NT2/D1 (cell line): Measurements from ENCODE around the gene BPTF.
"Not testable (repeated sequence)": the region's sequence is repeated elsewhere in the genome, so short reads cannot be mapped to it uniquely, and the experiment has no call there.

Experiments
- DNase-seq: peaks from one replicate; pipeline ENCODE4 v3.0.0-alpha.2; 2011; ENCODE audit warnings: low read depth, low spot score
- H3K27me3 ChIP-seq: 2 replicates; pipeline ENCODE4 v1.6.0; 2011; ENCODE audit warnings: mild to moderate bottlenecking; ENCODE audit not compliant: insufficient read length, insufficient read depth
- H3K36me3 ChIP-seq: 2 replicates; pipeline ENCODE4 v1.6.1; 2011; ENCODE audit warnings: mild to moderate bottlenecking, low read length, mixed read lengths; ENCODE audit not compliant: insufficient read depth, insufficient read length
- H3K4me1 ChIP-seq: 2 replicates; pipeline ENCODE4 v1.5.1; 2011; ENCODE audit not compliant: insufficient read depth, insufficient read length
- H3K4me3 ChIP-seq: 2 replicates; pipeline ENCODE4 v1.5.1; 2011; ENCODE audit warnings: low read depth; ENCODE audit not compliant: insufficient read length
- H3K9ac ChIP-seq: 2 replicates; pipeline ENCODE4 v1.6.0; 2011; ENCODE audit warnings: low read depth; ENCODE audit not compliant: insufficient read length
- H3K9me3 ChIP-seq: 2 replicates; pipeline ENCODE4 v1.5.1; 2011; ENCODE audit warnings: mild to moderate bottlenecking, low read length; ENCODE audit not compliant: insufficient read depth
- SUZ12 ChIP-seq: IDR thresholded peaks from 2 replicates; pipeline ENCODE4 v1.6.1; 2011; ENCODE audit not compliant: insufficient read length, insufficient read depth; ENCODE audit errors: extremely low read depth
- YY1 ChIP-seq: IDR thresholded peaks from 2 replicates; pipeline ENCODE4 v1.6.1; 2011; ENCODE audit not compliant: insufficient read length, insufficient read depth
- ZNF274 ChIP-seq: IDR thresholded peaks from 2 replicates; pipeline ENCODE4 v1.6.1; 2011; ENCODE audit warnings: mild to moderate bottlenecking, low read depth, low read length

The BPTF gene

DNA sequence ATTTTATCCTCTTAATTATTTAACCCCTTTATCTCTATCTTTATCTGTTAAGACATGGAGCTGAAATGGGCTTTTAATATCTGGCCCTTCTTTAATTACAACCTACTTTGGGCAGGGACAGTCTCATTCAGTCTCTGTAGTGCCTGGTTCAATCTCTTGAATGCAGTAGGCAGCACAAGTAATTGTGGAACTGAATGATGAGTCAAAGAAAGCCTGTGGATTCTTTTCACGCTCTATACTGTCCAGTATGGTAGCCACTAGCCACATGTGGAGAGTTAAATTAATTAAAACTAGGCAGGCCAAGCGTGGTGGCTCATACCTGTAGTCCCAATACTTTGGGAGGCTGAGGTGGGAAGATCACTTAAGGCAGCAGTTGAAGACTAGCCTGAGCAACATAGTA is 9.3 kb downstream of the BPTF start:
- Histone ChIP-seq H3K9me3 (no peaks in the 10 kb centered on the region), H3K4me1 (no peaks in the 10 kb centered on the region), H3K4me3 (no peak overlapping the region), H3K27me3 (no peaks in the 10 kb centered on the region), H3K36me3 (no peaks in the 10 kb centered on the region), H3K9ac (no peak overlapping the region)
- DNase-seq, result no peak
- TF ChIP-seq SUZ12 (no peak), YY1 (no peak), ZNF274 (no peak)

DNA sequence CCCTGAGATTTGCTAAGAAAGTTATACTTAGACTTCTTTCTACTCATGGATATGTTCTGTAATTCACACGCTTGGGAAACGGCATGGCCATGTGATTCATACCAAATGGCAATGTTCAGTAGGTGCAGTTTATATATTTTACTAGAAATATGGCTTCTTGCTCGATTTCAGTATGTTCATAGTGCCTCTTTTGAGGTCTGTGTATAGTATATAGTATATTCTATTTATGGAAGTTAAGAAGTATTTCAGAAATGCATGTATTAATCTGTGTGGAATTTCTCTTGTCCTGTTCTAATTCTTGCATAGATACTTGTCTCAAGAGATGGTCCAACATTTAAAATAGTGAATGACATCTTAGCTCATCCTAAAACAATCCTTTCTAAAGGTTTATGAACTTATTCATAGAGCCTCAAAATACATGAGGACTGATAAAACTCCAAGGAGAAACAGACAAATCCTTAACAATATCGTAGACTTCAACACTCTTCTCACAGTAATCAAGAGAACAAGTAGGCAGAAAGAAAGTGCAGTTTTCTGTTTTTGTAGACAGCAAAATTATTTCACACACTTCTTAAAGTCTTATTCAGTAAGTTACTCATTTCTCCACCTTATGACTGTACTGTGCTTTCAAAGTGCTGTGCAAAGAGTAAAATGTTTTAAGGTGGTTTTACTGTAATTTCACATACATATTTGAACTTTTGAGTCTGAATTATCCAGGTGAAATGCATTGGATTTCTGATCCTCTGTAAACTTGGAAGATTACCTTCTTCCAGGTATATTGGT is 11.1 kb downstream of the BPTF start:
- Histone ChIP-seq H3K27me3 (no peaks in the 10 kb centered on the region), H3K36me3 (no peaks in the 10 kb centered on the region), H3K4me1 (no peaks in the 10 kb centered on the region), H3K9me3 (no peaks in the 10 kb centered on the region), H3K4me3 (no peak overlapping the region), H3K9ac (no peak overlapping the region)
- TF ChIP-seq ZNF274, result no peak
- no peak for TF ChIP-seq SUZ12
- TF ChIP-seq YY1, result no peak
- no peak for DNase-seq

DNA sequence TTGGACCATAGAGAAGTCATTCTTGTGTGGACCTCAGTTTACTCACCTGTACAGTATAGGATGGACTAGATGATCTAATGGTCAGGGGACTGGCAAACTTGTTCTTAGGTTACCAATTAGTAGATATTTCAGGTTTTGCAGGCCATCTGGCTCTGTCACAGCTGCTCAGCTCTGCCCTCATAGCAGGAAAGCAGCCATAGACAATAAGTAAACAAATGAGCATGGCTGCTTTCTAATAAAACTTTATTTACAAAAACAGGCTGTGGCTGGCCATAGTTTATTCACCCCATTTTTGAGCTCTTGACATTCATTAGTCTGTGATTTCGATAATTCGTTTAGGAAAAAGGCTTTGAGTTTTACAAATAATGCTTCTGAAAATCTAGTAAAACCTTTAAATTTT is 12.7 kb downstream of the BPTF start:
- no peaks in the 10 kb centered on the region for H3K4me1 ChIP-seq
- no peak for TF ChIP-seq YY1
- TF ChIP-seq SUZ12, result no peak
- no peak for TF ChIP-seq ZNF274
- DNase-seq, result no peak

GRCh38 chr17:67838538-67838937 is 13.2 kb downstream of the BPTF start:
- Histone ChIP-seq H3K27me3 (no peaks in the 10 kb centered on the region), H3K9me3 (no peaks in the 10 kb centered on the region), H3K36me3 (no peaks in the 10 kb centered on the region), H3K9ac (no peak overlapping the region), H3K4me3 (no peak overlapping the region), H3K4me1 (no peaks in the 10 kb centered on the region)
- TF ChIP-seq SUZ12 (no peak), ZNF274 (no peak)
- no peak for DNase-seq

More for the DNA sequence above, 12.7 kb downstream of the BPTF start:
- Histone ChIP-seq H3K4me3 (no peak overlapping the region), H3K36me3 (no peaks in the 10 kb centered on the region), H3K9ac (no peak overlapping the region), H3K9me3 (no peaks in the 10 kb centered on the region), H3K27me3 (no peaks in the 10 kb centered on the region)

DNA sequence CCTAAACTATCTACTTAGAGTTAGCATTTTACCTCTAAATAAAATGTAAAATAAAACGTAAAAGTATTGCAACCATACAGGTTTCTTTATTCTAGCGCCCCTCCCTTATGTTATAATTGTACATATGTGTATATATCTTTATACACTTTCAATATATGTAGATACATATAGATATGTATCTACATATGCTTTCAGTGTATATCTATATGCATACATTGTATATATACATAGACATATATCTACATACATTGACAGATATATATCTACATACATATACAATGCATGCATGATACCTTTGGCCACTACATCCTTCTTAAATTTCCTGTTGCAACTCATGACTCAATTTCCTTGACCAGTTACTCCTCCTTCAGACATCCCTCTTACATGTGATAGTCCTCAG is 16.7 kb downstream of the BPTF start:
- H3K36me3 ChIP-seq, result no peaks in the 10 kb centered on the region
- H3K4me3 ChIP-seq, result no peak overlapping the region
- H3K9me3 ChIP-seq, result no peaks in the 10 kb centered on the region
- DNase-seq, result no peak
- H3K27me3 ChIP-seq, result no peaks in the 10 kb centered on the region
- H3K9ac ChIP-seq, result no peak overlapping the region
- H3K4me1 ChIP-seq, result peaks cover 2% of the 10 kb centered on the region
- TF ChIP-seq YY1, result no peak

GRCh38 chr17:67842648-67843047 is 17.3 kb downstream of the BPTF start:
- Histone ChIP-seq H3K4me1 (peaks cover 2% of the 10 kb centered on the region), H3K36me3 (no peaks in the 10 kb centered on the region), H3K4me3 (no peak overlapping the region), H3K9me3 (no peaks in the 10 kb centered on the region), H3K27me3 (no peaks in the 10 kb centered on the region), H3K9ac (no peak overlapping the region)
- TF ChIP-seq YY1, result no peak
- no peak for TF ChIP-seq SUZ12
- no peak for TF ChIP-seq ZNF274
- no peak for DNase-seq

- H3K4me3 ChIP-seq, result no peak overlapping the region
- no peaks in the 10 kb centered on the region for H3K36me3 ChIP-seq
- no peaks in the 10 kb centered on the region for H3K9me3 ChIP-seq
- TF ChIP-seq SUZ12 (no peak), ZNF274 (no peak), YY1 (no peak)
- H3K9ac ChIP-seq, result no peak overlapping the region
- H3K27me3 ChIP-seq, result no peaks in the 10 kb centered on the region
- H3K4me1 ChIP-seq, result peaks cover 2% of the 10 kb centered on the region
- no peak for DNase-seq
Observed at GRCh38 chr17:67845374-67845773, 20.1 kb downstream of the BPTF start.

DNA sequence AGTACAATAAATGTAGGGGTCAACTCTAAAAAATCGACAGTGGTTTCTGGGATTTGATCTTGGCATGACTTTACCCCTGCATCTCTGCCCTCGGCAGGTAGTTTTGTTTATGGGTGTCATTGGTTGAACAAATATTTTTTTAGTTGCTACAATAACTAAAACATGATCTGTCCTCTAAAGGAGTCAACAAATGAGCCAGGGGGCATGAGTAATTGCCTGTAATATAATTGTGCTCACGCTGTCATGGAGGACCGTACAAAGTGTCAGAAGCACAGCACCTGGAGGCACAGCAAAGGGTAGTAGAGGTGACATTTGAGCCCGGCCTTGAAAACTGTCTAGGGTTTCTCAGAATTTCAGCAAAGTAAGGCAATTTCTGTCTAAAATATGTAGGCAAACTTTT is 22.9 kb downstream of the BPTF start:
- H3K9me3 ChIP-seq, H3K9ac ChIP-seq, H3K36me3 ChIP-seq, H3K27me3 ChIP-seq, H3K4me3 ChIP-seq, DNase-seq, H3K4me1 ChIP-seq: not testable (repeated sequence)

- H3K9ac ChIP-seq, H3K9me3 ChIP-seq, H3K4me1 ChIP-seq, DNase-seq, H3K36me3 ChIP-seq, H3K27me3 ChIP-seq, H3K4me3 ChIP-seq: not testable (repeated sequence)
Observed at GRCh38 chr17:67848846-67849245, 23.5 kb downstream of the BPTF start.
